ENCODE data around the gene CPLX3. TPM values are rescaled to one million over a fixed set of nuclear protein-coding genes. Genes with fewer than 3 reads are reported as not detected.

Gene CPLX3
- total RNA-seq, 1 donor, result not detected

DNA sequence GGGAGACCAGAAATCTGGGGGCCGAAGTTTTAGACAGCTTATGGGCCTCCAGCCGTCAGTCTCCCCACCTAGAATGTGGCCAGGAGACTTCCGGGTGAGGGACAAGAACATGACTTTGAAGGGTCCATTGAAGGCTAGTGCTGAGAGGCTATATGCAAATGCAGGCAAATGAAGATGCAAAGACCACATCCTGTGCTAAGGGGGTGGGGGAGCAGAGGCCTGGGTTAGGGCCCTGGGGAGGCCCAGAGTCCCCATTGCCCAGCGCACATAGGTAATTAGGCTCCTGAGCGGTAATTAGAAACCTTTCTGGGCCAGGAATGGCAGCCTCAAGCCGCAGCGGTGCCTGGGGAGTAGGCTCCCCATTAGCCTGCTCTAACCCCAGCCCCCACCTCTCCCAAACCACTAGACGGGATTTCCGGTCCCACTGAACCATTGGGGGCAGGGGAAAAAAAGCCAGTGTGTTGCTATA, 37.7 kb upstream of the CPLX3 start:
- no peak overlapping the region for H3K4me3 ChIP-seq (ENCODE audit: low read depth, low read length)
- no peak for DNase-seq (ENCODE audit: low read depth)
- TF ChIP-seq, protein P1, sequence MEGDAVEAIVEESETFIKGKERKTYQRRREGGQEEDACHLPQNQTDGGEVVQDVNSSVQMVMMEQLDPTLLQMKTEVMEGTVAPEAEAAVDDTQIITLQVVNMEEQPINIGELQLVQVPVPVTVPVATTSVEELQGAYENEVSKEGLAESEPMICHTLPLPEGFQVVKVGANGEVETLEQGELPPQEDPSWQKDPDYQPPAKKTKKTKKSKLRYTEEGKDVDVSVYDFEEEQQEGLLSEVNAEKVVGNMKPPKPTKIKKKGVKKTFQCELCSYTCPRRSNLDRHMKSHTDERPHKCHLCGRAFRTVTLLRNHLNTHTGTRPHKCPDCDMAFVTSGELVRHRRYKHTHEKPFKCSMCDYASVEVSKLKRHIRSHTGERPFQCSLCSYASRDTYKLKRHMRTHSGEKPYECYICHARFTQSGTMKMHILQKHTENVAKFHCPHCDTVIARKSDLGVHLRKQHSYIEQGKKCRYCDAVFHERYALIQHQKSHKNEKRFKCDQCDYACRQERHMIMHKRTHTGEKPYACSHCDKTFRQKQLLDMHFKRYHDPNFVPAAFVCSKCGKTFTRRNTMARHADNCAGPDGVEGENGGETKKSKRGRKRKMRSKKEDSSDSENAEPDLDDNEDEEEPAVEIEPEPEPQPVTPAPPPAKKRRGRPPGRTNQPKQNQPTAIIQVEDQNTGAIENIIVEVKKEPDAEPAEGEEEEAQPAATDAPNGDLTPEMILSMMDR (IDR thresholded peaks at IDR 0.05; ENCODE audit: insufficient read depth, low read length), result no peak

DNA sequence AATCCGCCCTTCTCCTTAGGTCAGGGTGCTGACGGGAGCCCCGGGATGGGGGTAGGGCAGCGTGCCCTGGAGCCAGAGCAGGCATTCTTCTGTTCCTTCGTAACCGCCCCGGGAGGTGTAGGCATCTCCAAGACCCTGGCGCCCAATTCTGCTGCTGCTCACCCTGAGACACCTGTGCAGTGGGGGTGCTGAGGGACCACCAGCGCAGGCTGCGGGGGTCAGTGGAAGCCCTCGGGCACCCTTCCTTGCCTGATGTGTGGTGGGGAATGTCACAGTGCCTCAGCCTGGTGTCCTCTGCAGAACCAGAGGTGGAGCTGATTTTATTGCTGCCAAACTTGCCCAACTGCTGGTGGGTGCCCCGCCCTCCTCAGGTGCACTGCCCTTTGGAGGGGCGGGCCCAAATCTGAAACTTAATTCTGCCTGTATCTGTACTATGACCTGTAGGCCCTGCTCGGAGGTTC, 37.2 kb upstream of the CPLX3 start:
- TF ChIP-seq, protein P1 (IDR thresholded peaks at IDR 0.05; ENCODE audit: insufficient read depth, low read length), result no peak
- H3K4me3 ChIP-seq (ENCODE audit: low read depth, low read length), result no peak overlapping the region
- no peak for DNase-seq (ENCODE audit: low read depth)

DNA sequence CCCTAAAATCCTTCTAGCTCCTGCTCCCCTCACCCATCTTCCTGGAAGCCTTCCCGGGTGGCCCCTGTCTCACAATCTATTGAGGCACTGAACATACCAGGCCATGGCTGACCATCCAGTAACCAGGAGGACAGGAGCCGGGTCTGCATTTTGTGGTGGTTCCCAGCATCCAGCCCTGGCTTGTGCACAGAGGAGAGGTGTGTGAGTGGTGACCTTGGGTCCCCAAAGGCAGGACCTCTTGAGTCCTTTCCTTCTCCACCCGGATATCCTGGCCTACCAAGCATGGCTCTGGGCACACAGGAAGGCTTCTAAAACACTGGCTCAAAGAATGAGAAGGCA, 36.7 kb upstream of the CPLX3 start:
- TF ChIP-seq, protein P1 (IDR thresholded peaks at IDR 0.05; ENCODE audit: insufficient read depth, low read length), result no peak
- DNase-seq (ENCODE audit: low read depth), result no peak
- no peak overlapping the region for H3K4me3 ChIP-seq (ENCODE audit: low read depth, low read length)

DNA sequence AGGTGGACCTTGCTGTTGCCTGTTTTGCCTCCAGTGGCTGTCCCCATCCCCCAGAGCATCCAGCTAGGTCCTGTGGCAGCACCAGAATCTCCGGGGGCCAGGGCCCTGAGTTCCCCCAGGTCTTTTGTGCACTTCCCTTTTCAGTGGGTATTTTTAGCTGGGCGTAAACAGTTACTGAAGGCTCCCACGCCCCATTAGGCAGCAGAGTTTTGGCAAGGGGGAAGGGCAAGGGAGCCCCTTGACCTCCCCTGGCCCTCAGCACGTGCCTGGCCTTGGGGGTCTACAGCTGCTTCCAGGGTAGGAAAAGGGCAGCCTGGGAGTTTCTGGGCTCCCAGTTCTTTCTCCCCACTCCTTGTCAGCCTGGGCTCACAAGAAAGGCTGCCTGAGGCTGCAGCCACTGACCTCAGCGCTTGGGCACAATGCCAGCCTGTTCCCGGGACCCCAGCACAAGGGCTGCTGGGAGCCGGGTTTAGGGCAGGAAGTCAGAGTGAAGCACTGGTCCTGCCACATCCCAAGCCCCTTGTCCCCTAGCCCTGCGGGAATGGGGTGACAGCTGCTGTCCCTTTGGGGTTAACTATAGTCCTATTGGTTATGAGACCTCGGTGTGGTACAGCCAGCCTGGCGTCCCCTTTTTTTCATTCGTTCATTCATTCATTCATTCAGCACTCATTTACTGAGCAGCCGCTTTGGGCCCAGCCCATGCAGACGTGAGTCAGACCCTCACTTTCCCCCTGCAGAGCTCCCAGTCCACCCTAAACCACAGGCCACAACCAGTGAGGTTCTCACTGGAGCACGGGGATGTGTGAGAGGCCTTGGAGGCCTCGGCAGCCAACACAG, 36.1 kb upstream of the CPLX3 start:
- DNase-seq (ENCODE audit: low read depth), result peak; percentile 67
- H3K4me3 ChIP-seq (ENCODE audit: low read depth, low read length), result no peak overlapping the region
- TF ChIP-seq, protein P1 (IDR thresholded peaks at IDR 0.05; ENCODE audit: insufficient read depth, low read length), result no peak

DNA sequence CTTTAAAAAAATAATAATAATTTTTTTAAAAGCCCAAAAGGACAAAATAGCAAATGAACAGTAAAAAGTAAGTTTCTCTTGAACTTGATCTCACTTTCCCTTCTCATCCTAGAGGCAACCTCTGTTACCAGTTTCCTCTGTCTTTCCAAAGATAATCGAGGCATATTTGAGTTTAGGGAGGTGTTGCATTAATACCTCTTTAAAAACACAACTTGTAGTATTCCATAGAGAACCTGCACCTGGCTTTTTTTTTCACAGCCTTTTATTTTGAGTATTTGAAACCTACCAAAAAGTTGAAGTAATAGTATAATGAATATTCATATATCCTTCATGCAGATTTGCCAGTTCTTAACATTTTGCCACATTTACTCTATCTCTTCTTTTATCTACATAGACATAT, 35.4 kb upstream of the CPLX3 start:
- no peak for DNase-seq (ENCODE audit: low read depth)
- no peak overlapping the region for H3K4me3 ChIP-seq (ENCODE audit: low read depth, low read length)
- TF ChIP-seq, protein P1 (IDR thresholded peaks at IDR 0.05; ENCODE audit: insufficient read depth, low read length), result no peak

DNA sequence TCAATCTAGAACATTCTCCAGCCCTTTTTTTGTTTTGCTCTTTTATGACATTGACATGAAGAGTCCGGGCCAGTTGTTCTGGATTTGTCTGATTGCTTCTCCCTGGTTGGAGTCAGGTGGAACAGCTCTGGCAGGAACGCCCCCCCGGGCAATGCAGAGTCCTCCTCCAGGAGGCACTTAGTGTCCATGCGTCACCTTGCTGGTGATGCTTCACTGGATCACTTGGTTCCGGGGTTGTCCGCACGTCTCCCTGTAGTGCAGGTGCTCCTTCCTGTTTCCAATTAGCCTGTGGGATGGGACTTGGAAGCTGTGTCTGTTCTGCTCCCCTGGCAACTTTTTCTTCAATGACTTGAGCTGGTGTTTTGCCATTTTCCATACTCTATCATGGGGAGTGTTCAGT, 34.8 kb upstream of the CPLX3 start:
- H3K4me3 ChIP-seq (ENCODE audit: low read depth, low read length), result no peak overlapping the region
- TF ChIP-seq, protein P1 (IDR thresholded peaks at IDR 0.05; ENCODE audit: insufficient read depth, low read length), result no peak
- DNase-seq (ENCODE audit: low read depth), result no peak
